WI38 (cell line): ENCODE data around the gene PARD3.
A peak's percentile ranks its signal among the peaks of the same experiment; 100 is the strongest.
"Not testable (repeated sequence)": the region's sequence is repeated elsewhere in the genome, so short reads cannot be mapped to it uniquely, and the experiment has no call there.

Experiments used
- H3K4me3 ChIP-seq: 2 replicates; pipeline ENCODE4 v1.5.1; 2011; ENCODE audit warnings: low read depth, mild to moderate bottlenecking, control low read depth, low read length
- CTCF ChIP-seq: IDR thresholded peaks from 2 replicates; pipeline ENCODE4 v1.5.1; 2012; ENCODE audit warnings: low read depth, mild to moderate bottlenecking, control low read depth, low read length

PARD3 gene

GRCh38 chr10:34742456-34742855, 72.6 kb downstream of the PARD3 start:
- TF ChIP-seq CTCF = no peak

GRCh38 chr10:34741087-34741486, 74.0 kb downstream of the PARD3 start:
- not testable (repeated sequence) for H3K4me3 ChIP-seq

More at GRCh38 chr10:34742456-34742855, 72.6 kb downstream of the PARD3 start:
- H3K4me3 ChIP-seq = no peak overlapping the region

- H3K4me3 ChIP-seq = peak overlapping the region; percentile 52
- no peak for TF ChIP-seq CTCF
Observed at GRCh38 chr10:34740321-34740720, 74.8 kb downstream of the PARD3 start.

GRCh38 chr10:34739915-34740314, 75.2 kb downstream of the PARD3 start:
- no peak for TF ChIP-seq CTCF
- peak overlapping the region; percentile 52 for H3K4me3 ChIP-seq

- H3K4me3 ChIP-seq = no peak overlapping the region
- TF ChIP-seq CTCF = no peak
Observed at GRCh38 chr10:34737772-34738169, 77.3 kb downstream of the PARD3 start.

GRCh38 chr10:34736976-34737771, 77.9 kb downstream of the PARD3 start:
- no peak for TF ChIP-seq CTCF
- H3K4me3 ChIP-seq = no peak overlapping the region

- no peak overlapping the region for H3K4me3 ChIP-seq
- no peak for TF ChIP-seq CTCF
Observed at GRCh38 chr10:34734918-34735317, 80.2 kb downstream of the PARD3 start.

- no peak for TF ChIP-seq CTCF
- no peak overlapping the region for H3K4me3 ChIP-seq
Observed at GRCh38 chr10:34732926-34733325, 82.2 kb downstream of the PARD3 start.
